ENCODE results near the gene KRT76.

DNA sequence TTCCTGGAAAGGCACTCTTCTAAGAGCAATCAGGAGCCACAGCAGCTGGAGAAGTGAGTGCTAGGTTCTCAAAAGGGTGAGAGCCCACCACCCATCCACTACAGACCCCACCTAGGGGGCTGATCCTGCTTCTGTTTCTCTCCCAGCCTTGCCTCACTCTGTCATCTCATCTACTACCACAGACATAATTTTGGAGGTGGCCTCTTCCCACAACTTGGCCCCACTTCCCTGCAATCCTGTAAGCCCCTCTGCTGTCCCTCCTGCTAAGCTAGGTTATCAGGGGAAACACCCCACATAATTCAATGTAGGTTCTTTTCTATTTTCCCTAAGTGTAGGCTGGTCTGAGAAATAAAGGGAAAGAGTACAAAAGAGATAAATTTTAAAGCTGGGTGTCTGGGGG lies 16.5 kb downstream of the KRT76 start:
- TF ChIP-seq, protein P1, sequence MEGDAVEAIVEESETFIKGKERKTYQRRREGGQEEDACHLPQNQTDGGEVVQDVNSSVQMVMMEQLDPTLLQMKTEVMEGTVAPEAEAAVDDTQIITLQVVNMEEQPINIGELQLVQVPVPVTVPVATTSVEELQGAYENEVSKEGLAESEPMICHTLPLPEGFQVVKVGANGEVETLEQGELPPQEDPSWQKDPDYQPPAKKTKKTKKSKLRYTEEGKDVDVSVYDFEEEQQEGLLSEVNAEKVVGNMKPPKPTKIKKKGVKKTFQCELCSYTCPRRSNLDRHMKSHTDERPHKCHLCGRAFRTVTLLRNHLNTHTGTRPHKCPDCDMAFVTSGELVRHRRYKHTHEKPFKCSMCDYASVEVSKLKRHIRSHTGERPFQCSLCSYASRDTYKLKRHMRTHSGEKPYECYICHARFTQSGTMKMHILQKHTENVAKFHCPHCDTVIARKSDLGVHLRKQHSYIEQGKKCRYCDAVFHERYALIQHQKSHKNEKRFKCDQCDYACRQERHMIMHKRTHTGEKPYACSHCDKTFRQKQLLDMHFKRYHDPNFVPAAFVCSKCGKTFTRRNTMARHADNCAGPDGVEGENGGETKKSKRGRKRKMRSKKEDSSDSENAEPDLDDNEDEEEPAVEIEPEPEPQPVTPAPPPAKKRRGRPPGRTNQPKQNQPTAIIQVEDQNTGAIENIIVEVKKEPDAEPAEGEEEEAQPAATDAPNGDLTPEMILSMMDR (IDR thresholded peaks at IDR 0.05) = no peak
- TF ChIP-seq EP300 (IDR thresholded peaks at IDR 0.05; ENCODE audit: borderline replicate concordance in 1 of 2, low read depth in 1 of 2, low read length in 1 of 2) = no peak
- no peak for TF ChIP-seq EZH2phosphoT487 (IDR thresholded peaks at IDR 0.05; ENCODE audit: borderline replicate concordance, low read depth)
- TF ChIP-seq, protein P2, sequence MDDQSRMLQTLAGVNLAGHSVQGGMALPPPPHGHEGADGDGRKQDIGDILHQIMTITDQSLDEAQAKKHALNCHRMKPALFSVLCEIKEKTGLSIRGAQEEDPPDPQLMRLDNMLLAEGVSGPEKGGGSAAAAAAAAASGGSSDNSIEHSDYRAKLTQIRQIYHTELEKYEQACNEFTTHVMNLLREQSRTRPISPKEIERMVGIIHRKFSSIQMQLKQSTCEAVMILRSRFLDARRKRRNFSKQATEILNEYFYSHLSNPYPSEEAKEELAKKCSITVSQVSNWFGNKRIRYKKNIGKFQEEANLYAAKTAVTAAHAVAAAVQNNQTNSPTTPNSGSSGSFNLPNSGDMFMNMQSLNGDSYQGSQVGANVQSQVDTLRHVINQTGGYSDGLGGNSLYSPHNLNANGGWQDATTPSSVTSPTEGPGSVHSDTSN (IDR thresholded peaks at IDR 0.05) = no peak
- no peak for TF ChIP-seq FOXJ3 (CRISPR knock-in tag; IDR thresholded peaks at IDR 0.05)
- TF ChIP-seq MEF2A (IDR thresholded peaks at IDR 0.05; ENCODE audit: borderline replicate concordance, low read depth) = no peak
- TF ChIP-seq NRF1 (IDR thresholded peaks at IDR 0.05; ENCODE audit: low read depth, low read length) = no peak
- no peak for TF ChIP-seq TEAD4 (IDR thresholded peaks at IDR 0.05; ENCODE audit: borderline replicate concordance, insufficient read depth)
- TF ChIP-seq FOXM1 (IDR thresholded peaks at IDR 0.05; ENCODE audit: low read depth) = no peak
- no peak for TF ChIP-seq POLR2AphosphoS5 (IDR thresholded peaks at IDR 0.05; ENCODE audit: low read depth, low read length)
- TF ChIP-seq GABPA (IDR thresholded peaks at IDR 0.05; ENCODE audit: low read depth) = no peak
- no peak for TF ChIP-seq MXI1 (IDR thresholded peaks at IDR 0.05; ENCODE audit: low read depth, low read length)
- TF ChIP-seq, protein P3, sequence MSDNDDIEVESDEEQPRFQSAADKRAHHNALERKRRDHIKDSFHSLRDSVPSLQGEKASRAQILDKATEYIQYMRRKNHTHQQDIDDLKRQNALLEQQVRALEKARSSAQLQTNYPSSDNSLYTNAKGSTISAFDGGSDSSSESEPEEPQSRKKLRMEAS (IDR thresholded peaks at IDR 0.05; ENCODE audit: low read depth) = no peak

Data from SK-N-SH (cell line).